Hepatocyte (in vitro differentiated cells): ENCODE results near the gene ESRP2. TPM values are rescaled to one million over a fixed set of nuclear protein-coding genes. Genes with fewer than 3 reads are reported as not detected.

Experiments
- DNase-seq: peaks from one replicate; pipeline ENCODE4 v3.0.0-alpha.2; 2016; ENCODE audit warnings: low spot score
- H2AFZ ChIP-seq: fragments of 200-600 bp; sonication (generic); 2 replicates; pipeline ENCODE4 v1.6.0; 2016; ENCODE audit warnings: antibody characterized with exemption, mild to moderate bottlenecking
- H3K27ac ChIP-seq: fragments of 200-600 bp; sonication (generic); 2 replicates; pipeline ENCODE4 v1.5.1; 2016; ENCODE audit warnings: mild to moderate bottlenecking
- H3K27me3 ChIP-seq: fragments of 200-600 bp; sonication (generic); 2 replicates; pipeline ENCODE4 v1.6.1; 2016
- H3K36me3 ChIP-seq: fragments of 200-600 bp; sonication (generic); replicated peaks from 2 replicates; pipeline ENCODE4 v1.5.1; 2016; ENCODE audit warnings: low read depth; ENCODE audit not compliant: insufficient read depth
- H3K4me1 ChIP-seq: fragments of 200-600 bp; sonication (generic); 2 replicates; pipeline ENCODE4 v1.5.1; 2016; ENCODE audit warnings: mild to moderate bottlenecking, moderate library complexity; ENCODE audit not compliant: insufficient read depth
- H3K4me2 ChIP-seq: fragments of 200-600 bp; sonication (generic); 2 replicates; pipeline ENCODE4 v1.6.0; 2016
- H3K4me3 ChIP-seq: fragments of 200-600 bp; sonication (generic); 2 replicates; pipeline ENCODE4 v1.5.1; 2016; ENCODE audit warnings: mild to moderate bottlenecking
- H3K79me2 ChIP-seq: fragments of 200-600 bp; sonication (generic); 2 replicates; pipeline ENCODE4 v1.6.0; 2017; ENCODE audit warnings: mild to moderate bottlenecking
- H3K9me2 ChIP-seq: fragments of 200-600 bp; sonication (generic); replicated peaks from 2 replicates; pipeline ENCODE4 v1.6.0; 2017; ENCODE audit warnings: mild to moderate bottlenecking; ENCODE audit not compliant: insufficient read depth
- H3K9me3 ChIP-seq: fragments of 200-600 bp; sonication (generic); 2 replicates; pipeline ENCODE4 v1.5.1; 2016; ENCODE audit warnings: low read depth, mild to moderate bottlenecking
- H4K20me1 ChIP-seq: fragments of 200-600 bp; sonication (generic); 2 replicates; pipeline ENCODE4 v1.6.0; 2016; ENCODE audit warnings: mild to moderate bottlenecking; ENCODE audit not compliant: insufficient read depth, poor library complexity, severe bottlenecking
- CTCF ChIP-seq: fragments of 200-600 bp; sonication (generic); IDR thresholded peaks from 2 replicates; pipeline ENCODE4 v1.5.1; 2016; ENCODE audit warnings: antibody characterized with exemption, mild to moderate bottlenecking; ENCODE audit not compliant: poor library complexity
- EZH2 ChIP-seq: fragments of 200-600 bp; sonication (generic); IDR thresholded peaks from 2 replicates; pipeline ENCODE4 v1.6.1; 2016; ENCODE audit warnings: antibody characterized with exemption, mild to moderate bottlenecking, borderline replicate concordance
- EZH2phosphoT487 ChIP-seq: fragments of 200-600 bp; sonication (generic); IDR thresholded peaks from one replicate; pipeline ENCODE4 v1.6.1; 2018; ENCODE audit warnings: antibody characterized with exemption, mild to moderate bottlenecking, low read depth, moderate library complexity; ENCODE audit not compliant: unreplicated experiment, severe bottlenecking
- WGBS: methylation state at CpG from one replicate; pipeline ENCODE4 v1.1.6; 2016; ENCODE audit warnings: low lambda C conversion rate; ENCODE audit errors: missing lambda C conversion rate; 5-methylcytosine and 5-hydroxymethylcytosine counted together
- microRNA-seq: library from miRNA; unstranded; fragments of <30 nt; microRNA quantifications from one replicate; pipeline ENCODE4, GENCODE V29; 2017
- polyA plus RNA-seq: library from polyadenylated mRNA; unstranded; fragments of >200 nt; fragmentation: Nextera tagmentation; extraction: Ambion mirVana; gene quantifications from 2 replicates; pipeline ENCODE4 v1.2.1, GENCODE V29; 2016
- small RNA-seq: library from RNA; depleted of rRNA; stranded (forward); fragments of <200 nt; gene quantifications from one replicate; pipeline ENCODE3, GENCODE V24; 2014
- total RNA-seq: library from RNA; depleted of rRNA; stranded (reverse); fragments of >200 nt; gene quantifications from 2 replicates; pipeline ENCODE4 v1.2.3, GENCODE V29; 2014

ESRP2 gene
- total and polyA plus RNA-seq, 2 experiments from 2014 or later, result 39.5 to 52.4 TPM

GRCh38 chr16:68179855-68180254 lies 56.1 kb downstream of the ESRP2 start:
- no peaks in the 10 kb centered on the region for H4K20me1 ChIP-seq
- H3K36me3 ChIP-seq, result no peaks in the 10 kb centered on the region
- 97% methylated on average over 4 of the region's 4 CpGs for WGBS
- H3K27ac ChIP-seq, result no peak overlapping the region
- no peak for DNase-seq
- H3K4me2 ChIP-seq, result no peak overlapping the region
- no peaks in the 10 kb centered on the region for H3K9me2 ChIP-seq
- TF ChIP-seq EZH2, result no peak
- no peak for TF ChIP-seq CTCF
- no peak for TF ChIP-seq EZH2phosphoT487
- H3K27me3 ChIP-seq, result no peaks in the 10 kb centered on the region
- H3K79me2 ChIP-seq, result no peaks in the 10 kb centered on the region
- H3K4me1 ChIP-seq, result no peaks in the 10 kb centered on the region
- no peaks in the 10 kb centered on the region for H3K9me3 ChIP-seq
- H2AFZ ChIP-seq, result no peak overlapping the region
- no peak overlapping the region for H3K4me3 ChIP-seq

- Histone ChIP-seq H3K9me2 (no peaks in the 10 kb centered on the region), H3K27ac (no peak overlapping the region), H3K79me2 (no peaks in the 10 kb centered on the region), H3K4me2 (no peak overlapping the region), H3K4me1 (no peaks in the 10 kb centered on the region), H3K27me3 (no peaks in the 10 kb centered on the region), H3K36me3 (no peaks in the 10 kb centered on the region), H2AFZ (no peak overlapping the region), H3K9me3 (no peaks in the 10 kb centered on the region), H3K4me3 (no peak overlapping the region), H4K20me1 (no peaks in the 10 kb centered on the region)
- no peak for DNase-seq
- 87% methylated on average over 2 of the region's 2 CpGs for WGBS
- TF ChIP-seq EZH2phosphoT487, result no peak
These were observed 56.6 kb downstream of the ESRP2 start for GRCh38 chr16:68179196-68179795.

Small RNAs within 50 kb of the gene (microRNA-seq; reads per million reads assigned to microRNA genes)
- gene MIR6773, result 3.6 reads per million

Small RNAs within 50 kb of the gene (small RNA-seq; reads per million reads assigned to genes)
- not detected for gene RF00554
- gene RNU6-1262P, result not detected

Other genes starting within 250 kb of the ESRP2 start
- not detected in 2 replicates for gene DPEP2, start 236.6 kb downstream of the ESRP2 start, total RNA-seq
- 1.1 TPM in 1 of 2 replicates, not detected in the other for gene DPEP2, start 236.6 kb downstream of the ESRP2 start, polyA plus RNA-seq
- not detected in 2 replicates for gene DPEP2NB, start 220.2 kb downstream of the ESRP2 start, total RNA-seq
- not detected in 2 replicates for gene DPEP2NB, start 220.2 kb downstream of the ESRP2 start, polyA plus RNA-seq
- gene DDX28, start 212.9 kb downstream of the ESRP2 start, total RNA-seq, result 8.6 and 11.1 TPM in 2 replicates
- 12.5 and 15.0 TPM in 2 replicates for gene DDX28, start 212.9 kb downstream of the ESRP2 start, polyA plus RNA-seq
- 11.8 and 12.2 TPM in 2 replicates for gene DUS2, start 212.8 kb downstream of the ESRP2 start, total RNA-seq
- gene DUS2, start 212.8 kb downstream of the ESRP2 start, polyA plus RNA-seq, result 15.6 and 18.0 TPM in 2 replicates
- 33.3 and 35.9 TPM in 2 replicates for gene NFATC3, start 150.8 kb downstream of the ESRP2 start, total RNA-seq
- 13.1 and 15.1 TPM in 2 replicates for gene NFATC3, start 150.8 kb downstream of the ESRP2 start, polyA plus RNA-seq
- gene PLA2G15, start 9.2 kb upstream of the ESRP2 start, total RNA-seq, result 24.2 and 34.8 TPM in 2 replicates
- gene PLA2G15, start 9.2 kb upstream of the ESRP2 start, polyA plus RNA-seq, result 31.7 and 34.2 TPM in 2 replicates
- 23.4 and 29.7 TPM in 2 replicates for gene SLC7A6, start 28.4 kb upstream of the ESRP2 start, total RNA-seq
- gene SLC7A6, start 28.4 kb upstream of the ESRP2 start, polyA plus RNA-seq, result 20.5 and 23.1 TPM in 2 replicates
- 8.8 and 13.0 TPM in 2 replicates for gene SLC7A6OS, start 74.8 kb upstream of the ESRP2 start, total RNA-seq
- 13.7 and 18.9 TPM in 2 replicates for gene SLC7A6OS, start 74.8 kb upstream of the ESRP2 start, polyA plus RNA-seq
- gene PRMT7, start 74.9 kb upstream of the ESRP2 start, total RNA-seq, result 41.1 and 41.9 TPM in 2 replicates
- gene PRMT7, start 74.9 kb upstream of the ESRP2 start, polyA plus RNA-seq, result 31.0 and 43.6 TPM in 2 replicates
- gene SMPD3, start 212.4 kb upstream of the ESRP2 start, total RNA-seq, result 6.3 and 8.4 TPM in 2 replicates
- gene SMPD3, start 212.4 kb upstream of the ESRP2 start, polyA plus RNA-seq, result 5.7 and 9.5 TPM in 2 replicates